CD4-positive, alpha-beta T cell treated with Interferon gamma for 1 hour (primary cell): ENCODE results near the gene GADD45B.
A peak's percentile ranks its signal among the peaks of the same experiment; 100 is the strongest.
"Not testable (repeated sequence)": the region's sequence is repeated elsewhere in the genome, so short reads cannot be mapped to it uniquely, and the experiment has no call there.

Source experiments
- DNase-seq: peaks from one replicate; pipeline ENCODE4 v3.0.0-alpha.2; 2020

Gene GADD45B

GRCh38 chr19:2490659-2491058 is 14.7 kb downstream of the GADD45B start:
- no peak for DNase-seq

GRCh38 chr19:2491130-2491801 is 15.3 kb downstream of the GADD45B start:
- no peak for DNase-seq

- no peak for DNase-seq
Observed at GRCh38 chr19:2492870-2493269, 16.9 kb downstream of the GADD45B start.

GRCh38 chr19:2493448-2493847 is 17.5 kb downstream of the GADD45B start:
- not testable (repeated sequence) for DNase-seq

GRCh38 chr19:2494084-2494446 is 18.1 kb downstream of the GADD45B start:
- no peak for DNase-seq

DNA sequence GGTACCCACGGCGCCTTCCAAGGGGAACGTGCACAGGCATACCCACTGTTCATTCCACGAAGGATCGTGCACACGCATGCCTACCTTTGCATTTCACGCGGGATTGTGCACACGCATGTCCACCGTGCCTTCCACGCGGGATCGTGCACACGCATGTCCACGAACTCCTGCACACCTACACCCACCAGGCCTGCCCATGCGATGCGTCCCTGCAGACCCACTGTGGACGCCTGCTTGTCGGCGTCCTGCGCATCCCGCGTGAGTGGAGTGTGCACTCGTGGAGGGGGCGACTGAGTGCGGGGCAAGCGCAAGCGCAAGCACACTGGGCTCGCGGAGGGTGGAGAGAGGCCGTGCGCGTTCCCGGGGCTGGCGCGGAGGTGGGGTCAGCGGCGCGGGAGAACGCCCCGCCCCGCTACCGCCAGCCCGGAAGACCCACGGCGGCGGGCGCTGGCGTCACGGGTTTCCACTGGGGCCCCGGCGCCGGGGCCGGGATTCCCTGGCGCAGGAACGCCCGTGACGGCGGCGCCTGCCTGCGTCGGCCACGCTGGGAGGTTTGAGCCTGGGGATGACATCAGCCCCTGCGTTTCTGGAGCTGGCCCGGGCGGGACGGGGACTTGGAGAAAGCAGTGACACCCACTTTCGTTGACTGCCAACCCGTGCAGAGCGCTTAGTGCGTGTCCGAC is 18.7 kb downstream of the GADD45B start:
- DNase-seq, result peak; percentile 65

DNA sequence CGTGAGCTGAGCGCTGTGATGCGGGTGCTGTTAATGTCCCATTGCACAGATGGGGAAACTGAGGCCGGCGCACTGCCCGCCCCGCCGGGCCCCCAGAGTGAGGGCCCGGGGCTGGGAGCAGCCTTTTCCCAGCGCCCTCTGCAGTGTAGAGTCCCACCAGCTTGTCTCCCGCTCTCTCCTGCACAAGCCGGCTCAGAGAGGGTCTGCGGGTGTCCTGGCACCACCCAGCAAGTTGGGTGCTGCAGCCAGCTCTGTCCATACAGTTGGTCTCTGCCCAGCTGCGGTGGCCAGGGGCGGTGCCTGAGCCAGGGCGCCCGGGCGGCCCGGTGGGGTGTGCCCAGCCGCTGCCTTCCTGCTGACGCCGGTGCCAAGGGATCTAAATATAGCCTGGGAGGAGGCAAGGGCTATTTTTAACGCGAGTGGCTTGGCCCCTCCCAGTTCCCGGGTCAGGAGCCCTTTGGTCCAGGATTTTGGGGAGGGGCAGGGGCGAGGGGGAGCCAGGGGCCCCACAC is 19.3 kb downstream of the GADD45B start:
- DNase-seq, result peak; percentile 59

DNA sequence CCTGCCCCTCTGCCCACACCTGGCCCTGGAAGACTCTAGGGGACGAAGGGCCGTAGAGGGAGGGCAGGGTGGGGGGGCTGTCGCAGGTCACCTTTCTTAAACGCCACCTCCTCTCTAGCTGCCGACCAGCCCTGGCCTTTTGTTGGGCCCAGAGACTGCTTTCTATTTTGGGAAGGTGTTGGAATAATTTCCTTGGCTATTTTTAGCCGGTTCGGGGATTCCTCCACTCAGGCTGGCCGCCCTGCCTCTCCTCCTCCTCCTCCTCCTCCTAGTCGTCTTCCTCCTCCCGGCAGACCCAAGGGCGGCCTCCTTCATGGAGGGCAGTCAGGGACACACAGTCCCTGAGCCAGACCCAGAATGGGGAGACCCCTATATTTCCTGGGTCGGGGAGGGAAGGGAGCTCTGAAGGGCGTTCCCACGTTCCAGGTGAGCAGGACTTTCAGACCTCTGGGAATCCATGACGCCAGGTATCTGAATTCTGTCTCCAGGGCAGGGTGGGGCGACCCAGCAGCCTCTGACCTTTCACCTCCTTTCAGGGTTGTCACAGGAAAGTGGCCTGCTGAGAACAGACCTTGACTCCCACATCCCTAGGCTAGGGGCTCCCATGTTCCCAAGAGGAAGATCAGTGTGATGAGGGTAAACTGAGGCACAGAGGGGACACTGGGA is 19.9 kb downstream of the GADD45B start:
- DNase-seq, result no peak

DNA sequence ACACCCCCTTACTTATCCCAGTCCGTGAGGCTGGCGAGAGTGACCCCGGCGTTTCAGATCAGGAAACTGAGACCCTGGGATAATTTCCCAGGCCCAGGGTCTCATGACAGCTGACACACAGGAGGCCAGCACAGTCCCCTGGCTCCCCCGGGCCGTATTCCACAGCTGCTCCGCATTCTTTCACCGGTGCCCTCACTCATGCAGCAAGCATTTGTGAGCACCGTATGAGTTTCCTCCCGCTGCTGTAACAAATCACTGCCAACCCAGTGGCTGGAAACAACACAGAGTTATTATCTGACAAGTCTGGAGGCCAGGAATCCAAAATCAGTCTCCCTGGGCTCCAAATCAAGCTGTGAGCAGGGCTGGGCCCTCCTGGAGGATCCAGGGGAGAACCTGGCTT is 21.3 kb downstream of the GADD45B start:
- DNase-seq, result no peak

- DNase-seq, result no peak
Observed at GRCh38 chr19:2500156-2500555, 24.2 kb downstream of the GADD45B start.

DNA sequence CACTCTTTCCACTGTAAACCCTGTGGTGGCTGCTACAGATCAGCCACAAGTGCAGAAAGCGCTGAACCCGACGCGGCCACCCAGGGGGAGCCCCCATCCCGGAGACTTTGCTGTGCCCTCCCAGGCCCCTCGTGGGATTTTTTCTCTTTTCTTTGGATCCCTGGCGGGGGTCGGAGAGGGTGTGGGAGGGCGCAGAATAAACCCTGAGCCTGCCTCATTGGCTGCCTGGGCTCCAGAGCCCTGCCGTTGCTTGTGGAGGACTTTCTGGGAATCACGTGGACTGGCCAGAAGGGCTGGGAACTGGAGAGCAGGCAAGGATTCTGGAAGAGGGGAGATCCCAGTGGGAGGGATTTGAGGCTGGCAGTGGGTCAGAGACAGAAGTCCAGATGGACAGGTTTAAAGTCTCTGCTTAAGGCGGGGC is 24.9 kb downstream of the GADD45B start:
- no peak for DNase-seq

GRCh38 chr19:2503521-2504109 is 27.7 kb downstream of the GADD45B start:
- peak; percentile 69 for DNase-seq

- not testable (repeated sequence) for DNase-seq
Observed at GRCh38 chr19:2506656-2507055, 30.7 kb downstream of the GADD45B start.

DNA sequence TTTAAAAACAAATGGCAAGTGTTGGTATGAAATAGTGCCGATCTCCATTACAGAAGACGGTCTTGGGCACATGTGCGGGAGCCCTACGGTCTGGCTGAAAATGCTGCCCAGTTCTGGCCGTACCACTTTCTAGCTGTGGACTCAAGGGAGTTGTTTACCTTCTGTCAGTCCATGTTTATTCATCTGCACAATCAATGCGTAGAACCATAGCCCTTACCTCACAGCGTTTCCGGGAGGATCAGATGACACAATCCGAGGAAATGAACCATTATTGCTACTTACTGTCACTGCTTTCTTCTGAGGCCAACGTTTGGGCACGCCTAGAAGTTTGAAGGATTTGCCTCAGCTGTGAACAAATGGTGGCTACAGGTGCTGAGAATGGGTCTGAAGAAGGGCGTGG is 31.2 kb downstream of the GADD45B start:
- DNase-seq, result peak; percentile 59

DNA sequence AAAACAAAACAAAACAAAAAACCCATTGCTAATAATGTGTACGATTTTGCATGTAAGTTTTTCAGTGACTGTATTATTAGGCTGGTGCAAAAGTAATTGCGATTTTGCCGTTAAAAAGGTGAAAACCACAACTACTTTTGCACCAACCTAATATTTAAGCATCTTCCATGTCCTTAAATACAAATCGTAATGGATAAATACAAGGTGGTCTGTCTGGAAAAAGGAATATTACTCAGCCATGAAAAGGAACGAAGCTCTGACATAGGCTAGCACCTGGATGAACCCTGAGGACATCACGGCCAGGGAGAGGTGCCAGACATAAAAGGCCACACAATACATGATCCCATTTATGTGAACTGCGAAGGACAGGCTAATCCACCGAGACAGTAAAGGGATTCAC is 33.2 kb downstream of the GADD45B start:
- DNase-seq, result no peak

- DNase-seq, result no peak
Observed at GRCh38 chr19:2511570-2511969, 35.6 kb downstream of the GADD45B start.

GRCh38 chr19:2511991-2512390 is 36.1 kb downstream of the GADD45B start:
- DNase-seq, result no peak

GRCh38 chr19:2512523-2513431 is 36.9 kb downstream of the GADD45B start:
- no peak for DNase-seq

DNA sequence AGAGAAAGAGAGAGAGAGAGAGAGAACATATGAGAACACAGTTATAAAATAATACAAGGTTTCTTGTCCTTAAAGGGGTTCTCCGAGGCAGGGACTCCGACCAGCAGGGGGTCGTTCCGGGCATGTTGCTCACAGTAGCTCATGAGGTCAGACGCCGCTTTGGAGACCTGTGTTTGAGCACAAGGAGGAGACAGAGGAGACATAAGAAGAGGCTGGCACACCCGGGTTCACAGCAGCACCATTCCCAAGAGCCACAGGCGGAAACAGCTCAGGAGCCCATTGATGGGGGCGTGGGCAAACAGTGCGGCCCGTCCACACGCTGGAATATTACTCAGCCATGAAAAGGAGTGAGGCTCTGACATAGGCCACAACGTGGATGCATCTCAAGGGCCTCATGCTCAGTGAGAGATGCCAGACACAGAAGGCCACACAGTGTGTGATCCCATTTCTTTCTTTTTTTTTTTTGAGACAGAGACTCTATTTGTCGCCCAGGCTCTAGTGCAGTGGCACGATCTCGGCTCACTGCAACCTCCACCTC is 39.1 kb downstream of the GADD45B start:
- DNase-seq, result no peak

DNA sequence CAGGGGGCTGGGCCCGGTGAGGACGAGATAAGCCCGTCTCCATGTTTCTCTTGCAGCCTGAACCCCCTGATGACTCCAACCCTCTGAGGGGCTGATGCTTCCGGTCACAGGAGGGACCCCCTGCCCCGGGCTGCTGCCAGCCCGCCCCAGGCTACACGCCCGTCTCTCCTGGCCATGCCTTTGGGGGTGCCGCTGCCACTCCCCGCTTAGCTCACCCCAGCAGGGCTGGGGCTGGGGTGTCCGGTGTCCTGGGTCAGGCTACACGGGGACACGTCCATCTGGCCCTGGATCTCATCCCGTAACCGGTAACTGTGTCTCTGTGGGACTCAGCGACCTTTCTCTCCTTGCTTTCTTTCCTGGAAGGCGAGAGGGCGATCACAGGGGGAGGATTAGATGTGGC is 40.8 kb downstream of the GADD45B start:
- no peak for DNase-seq

GRCh38 chr19:2517881-2518601 is 42.1 kb downstream of the GADD45B start:
- DNase-seq, result no peak
